HG03103 (cell line): ENCODE data around the gene PAN2.
A peak's percentile ranks its signal among the peaks of the same experiment; 100 is the strongest.

ENCODE experiments used
- ATAC-seq: cut with Tn5 transposase; IDR thresholded peaks from one replicate; pipeline ENCODE4 v1.9.1; 2021; ENCODE audit warnings: low read depth; ENCODE audit not compliant: unreplicated experiment

PAN2 gene, protein sequence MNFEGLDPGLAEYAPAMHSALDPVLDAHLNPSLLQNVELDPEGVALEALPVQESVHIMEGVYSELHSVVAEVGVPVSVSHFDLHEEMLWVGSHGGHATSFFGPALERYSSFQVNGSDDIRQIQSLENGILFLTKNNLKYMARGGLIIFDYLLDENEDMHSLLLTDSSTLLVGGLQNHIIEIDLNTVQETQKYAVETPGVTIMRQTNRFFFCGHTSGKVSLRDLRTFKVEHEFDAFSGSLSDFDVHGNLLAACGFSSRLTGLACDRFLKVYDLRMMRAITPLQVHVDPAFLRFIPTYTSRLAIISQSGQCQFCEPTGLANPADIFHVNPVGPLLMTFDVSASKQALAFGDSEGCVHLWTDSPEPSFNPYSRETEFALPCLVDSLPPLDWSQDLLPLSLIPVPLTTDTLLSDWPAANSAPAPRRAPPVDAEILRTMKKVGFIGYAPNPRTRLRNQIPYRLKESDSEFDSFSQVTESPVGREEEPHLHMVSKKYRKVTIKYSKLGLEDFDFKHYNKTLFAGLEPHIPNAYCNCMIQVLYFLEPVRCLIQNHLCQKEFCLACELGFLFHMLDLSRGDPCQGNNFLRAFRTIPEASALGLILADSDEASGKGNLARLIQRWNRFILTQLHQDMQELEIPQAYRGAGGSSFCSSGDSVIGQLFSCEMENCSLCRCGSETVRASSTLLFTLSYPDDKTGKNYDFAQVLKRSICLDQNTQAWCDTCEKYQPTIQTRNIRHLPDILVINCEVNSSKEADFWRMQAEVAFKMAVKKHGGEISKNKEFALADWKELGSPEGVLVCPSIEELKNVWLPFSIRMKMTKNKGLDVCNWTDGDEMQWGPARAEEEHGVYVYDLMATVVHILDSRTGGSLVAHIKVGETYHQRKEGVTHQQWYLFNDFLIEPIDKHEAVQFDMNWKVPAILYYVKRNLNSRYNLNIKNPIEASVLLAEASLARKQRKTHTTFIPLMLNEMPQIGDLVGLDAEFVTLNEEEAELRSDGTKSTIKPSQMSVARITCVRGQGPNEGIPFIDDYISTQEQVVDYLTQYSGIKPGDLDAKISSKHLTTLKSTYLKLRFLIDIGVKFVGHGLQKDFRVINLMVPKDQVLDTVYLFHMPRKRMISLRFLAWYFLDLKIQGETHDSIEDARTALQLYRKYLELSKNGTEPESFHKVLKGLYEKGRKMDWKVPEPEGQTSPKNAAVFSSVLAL

GRCh38 chr12:56333679-56334489 lies at the start of gene PAN2:
PAN2 (minus strand) TSS chr12:56334000; CDS start chr12:56333094, 906 bp downstream.
- ATAC-seq, result peak; percentile 92

GRCh38 chr12:56382611-56383010 lies 48.8 kb upstream of the PAN2 start:
- no peak for ATAC-seq

GRCh38 chr12:56377989-56378316 lies 44.2 kb upstream of the PAN2 start:
- ATAC-seq, result no peak

- no peak for ATAC-seq
Measured at GRCh38 chr12:56377310-56377988, 43.6 kb upstream of the PAN2 start.

DNA sequence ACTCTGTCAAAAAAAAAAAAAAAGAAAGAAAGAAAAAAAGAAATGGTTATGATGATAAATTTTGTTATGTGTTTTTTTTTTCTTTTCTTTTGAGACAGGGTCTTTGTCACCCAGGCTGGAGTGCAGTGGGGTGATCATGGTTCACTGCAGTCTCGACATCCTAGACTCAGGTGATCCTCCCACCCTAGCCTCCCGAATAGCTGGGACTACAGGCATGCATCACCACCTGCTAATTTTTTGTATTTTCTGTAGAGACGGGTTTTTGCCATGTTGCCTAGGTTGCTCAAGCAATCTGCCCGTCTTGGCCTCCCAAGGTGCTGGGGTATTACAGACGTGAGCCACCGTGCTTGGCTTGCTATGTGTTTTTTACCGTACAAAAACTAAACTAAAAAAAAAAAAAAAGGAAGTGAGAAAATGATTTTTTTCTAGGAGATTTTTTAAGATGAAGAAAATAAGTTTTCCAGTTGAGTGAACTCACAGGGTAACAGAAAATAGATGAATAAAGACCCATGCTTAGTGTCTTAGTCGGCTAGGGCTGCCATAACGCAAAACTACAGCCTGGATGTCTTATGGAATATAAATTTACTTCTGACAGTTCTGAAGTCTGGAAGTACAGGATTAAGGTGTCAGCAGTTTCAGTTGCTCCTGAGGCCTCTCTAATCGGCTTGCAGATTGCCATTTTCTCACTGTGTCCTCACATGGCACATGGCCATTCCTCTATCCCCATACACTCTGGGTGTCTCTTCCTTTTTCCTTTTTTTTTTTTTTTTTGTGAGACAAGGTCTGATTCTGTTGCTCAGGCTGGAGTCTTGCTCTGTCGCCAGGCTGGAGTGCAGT lies 42.0 kb upstream of the PAN2 start:
- no peak for ATAC-seq

- no peak for ATAC-seq
Measured at GRCh38 chr12:56374726-56375597, 41.2 kb upstream of the PAN2 start.

GRCh38 chr12:56373515-56373914 lies 39.7 kb upstream of the PAN2 start:
- no peak for ATAC-seq

DNA sequence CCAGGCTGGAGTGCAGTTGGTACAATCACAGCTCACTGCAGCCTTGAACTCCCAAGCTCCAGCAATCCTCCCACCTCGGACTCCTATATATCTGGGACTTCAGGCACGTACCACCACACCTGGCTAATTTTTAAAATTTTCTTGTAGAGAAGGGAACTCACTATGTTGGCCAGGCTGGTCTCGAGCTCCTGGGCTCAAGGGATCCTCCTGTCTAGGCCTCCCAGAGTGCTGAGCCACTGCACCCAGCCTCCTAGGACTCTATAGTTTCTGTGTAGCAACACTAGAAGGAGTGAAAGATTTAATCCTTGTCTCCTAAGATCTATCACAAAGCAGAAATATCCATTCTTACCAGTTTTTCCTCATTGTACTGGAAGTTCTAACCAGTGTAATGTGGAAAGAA lies 33.1 kb upstream of the PAN2 start:
- no peak for ATAC-seq

- ATAC-seq, result no peak
Measured at GRCh38 chr12:56362130-56363059, 28.6 kb upstream of the PAN2 start, which contains the start of gene APOF. APOF (minus strand) TSS chr12:56362857; CDS start chr12:56362745, 112 bp downstream.

DNA sequence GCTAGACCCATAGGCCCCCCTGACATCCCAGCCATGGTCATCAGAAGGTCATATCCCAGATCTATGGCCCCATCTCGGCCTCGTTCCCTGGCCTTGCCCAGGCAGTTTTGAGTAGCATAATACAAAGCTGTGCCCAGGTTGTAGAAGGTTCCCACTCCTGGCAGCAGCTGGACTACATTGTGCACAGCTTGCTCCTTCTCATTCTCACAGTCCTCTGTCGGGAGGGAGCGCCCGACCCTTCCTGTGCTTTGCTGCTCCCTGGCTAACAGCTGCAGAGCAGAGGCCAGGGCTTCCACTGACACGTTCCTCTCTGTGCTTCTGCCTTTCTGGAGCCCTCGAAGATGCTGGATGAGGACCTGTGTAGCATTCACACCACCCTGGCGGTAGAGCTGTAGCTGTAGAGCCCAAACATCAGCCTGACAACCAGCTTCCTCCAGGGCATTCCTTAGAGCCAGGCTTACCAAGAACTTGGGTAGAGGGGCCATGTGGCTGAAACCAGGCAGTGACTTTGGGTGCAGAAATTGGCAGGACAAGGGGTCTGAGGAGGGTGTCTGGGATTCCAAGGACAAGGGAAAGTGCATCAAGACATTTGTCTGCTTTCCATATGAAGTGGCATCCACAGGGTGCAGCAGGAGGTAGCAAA lies 27.8 kb upstream of the PAN2 start:
- no peak for ATAC-seq

DNA sequence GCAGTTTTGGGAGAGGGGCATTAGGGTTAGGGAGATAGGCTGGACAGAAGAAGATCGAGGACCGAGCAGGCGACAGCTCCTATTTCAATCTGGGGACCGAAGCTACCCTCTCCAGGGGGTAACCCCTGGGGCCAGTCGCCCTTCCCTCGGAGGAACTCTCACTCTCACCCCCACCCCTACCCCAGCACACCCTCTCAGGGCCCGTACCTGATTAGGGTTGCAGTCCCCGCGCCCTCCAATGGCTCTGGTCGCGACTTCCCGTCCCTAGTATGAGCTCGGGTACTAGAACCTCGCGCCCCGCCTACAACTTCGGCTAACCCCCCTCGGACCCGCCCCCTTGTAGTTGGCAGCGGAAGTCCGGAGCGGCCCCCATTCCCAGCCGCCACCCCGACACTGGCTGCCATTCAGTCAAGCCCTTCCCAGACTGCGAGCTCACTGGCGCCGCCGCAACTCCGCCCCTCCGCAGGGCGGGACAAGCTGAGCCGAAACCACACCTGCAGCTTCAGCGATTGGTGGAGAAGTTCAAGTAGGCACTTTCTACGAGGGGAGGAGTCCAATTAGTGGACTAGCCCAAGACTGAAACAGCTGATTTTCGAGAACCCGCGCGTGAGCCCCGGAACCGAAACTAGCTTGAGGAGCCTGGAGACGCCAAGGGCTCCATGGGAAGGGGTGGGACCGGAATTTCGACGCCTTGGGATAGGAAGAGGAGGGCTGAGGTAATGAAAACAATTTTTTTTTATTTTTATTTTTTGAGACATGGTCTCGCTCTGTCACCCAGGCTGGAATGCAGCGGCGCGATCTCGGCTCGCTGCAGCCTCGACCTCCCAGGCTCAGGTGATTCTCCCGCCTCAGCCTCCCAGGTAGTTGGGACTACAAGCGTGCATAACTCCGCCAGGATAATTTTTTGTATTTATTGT lies 26.3 kb upstream of the PAN2 start, which contains the start of gene STAT2:
TSS of gene STAT2 (minus strand) at position 257 of the 917 bp plus-strand sequence. CDS start 3,536 bp downstream, outside the sequence.
- peak; percentile 88 for ATAC-seq

- no peak for ATAC-seq
Measured at GRCh38 chr12:56358836-56359532, 25.2 kb upstream of the PAN2 start.

DNA sequence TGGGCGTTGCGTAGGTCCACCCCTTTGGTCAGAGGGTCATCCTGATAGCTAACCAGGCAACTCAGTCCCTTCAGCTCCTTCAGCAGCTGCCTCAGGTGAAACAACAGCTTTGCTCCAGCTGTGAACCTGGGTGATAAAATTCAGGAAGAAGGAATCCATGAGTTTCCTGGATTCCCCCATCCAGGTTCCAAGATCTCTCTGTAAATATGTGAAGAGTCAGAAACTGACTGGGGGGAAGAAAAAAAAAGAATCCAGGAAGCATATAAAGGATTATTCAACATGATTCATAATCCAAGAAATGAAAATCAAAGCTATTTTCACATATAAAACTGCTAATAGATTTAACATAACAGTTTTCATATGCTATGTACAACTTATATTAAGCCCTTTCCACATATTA lies 17.5 kb upstream of the PAN2 start:
- ATAC-seq, result no peak

GRCh38 chr12:56350662-56351061 lies 16.9 kb upstream of the PAN2 start:
- no peak for ATAC-seq
